ENCODE measurements around the gene ROBO3.

Gene ROBO3, protein sequence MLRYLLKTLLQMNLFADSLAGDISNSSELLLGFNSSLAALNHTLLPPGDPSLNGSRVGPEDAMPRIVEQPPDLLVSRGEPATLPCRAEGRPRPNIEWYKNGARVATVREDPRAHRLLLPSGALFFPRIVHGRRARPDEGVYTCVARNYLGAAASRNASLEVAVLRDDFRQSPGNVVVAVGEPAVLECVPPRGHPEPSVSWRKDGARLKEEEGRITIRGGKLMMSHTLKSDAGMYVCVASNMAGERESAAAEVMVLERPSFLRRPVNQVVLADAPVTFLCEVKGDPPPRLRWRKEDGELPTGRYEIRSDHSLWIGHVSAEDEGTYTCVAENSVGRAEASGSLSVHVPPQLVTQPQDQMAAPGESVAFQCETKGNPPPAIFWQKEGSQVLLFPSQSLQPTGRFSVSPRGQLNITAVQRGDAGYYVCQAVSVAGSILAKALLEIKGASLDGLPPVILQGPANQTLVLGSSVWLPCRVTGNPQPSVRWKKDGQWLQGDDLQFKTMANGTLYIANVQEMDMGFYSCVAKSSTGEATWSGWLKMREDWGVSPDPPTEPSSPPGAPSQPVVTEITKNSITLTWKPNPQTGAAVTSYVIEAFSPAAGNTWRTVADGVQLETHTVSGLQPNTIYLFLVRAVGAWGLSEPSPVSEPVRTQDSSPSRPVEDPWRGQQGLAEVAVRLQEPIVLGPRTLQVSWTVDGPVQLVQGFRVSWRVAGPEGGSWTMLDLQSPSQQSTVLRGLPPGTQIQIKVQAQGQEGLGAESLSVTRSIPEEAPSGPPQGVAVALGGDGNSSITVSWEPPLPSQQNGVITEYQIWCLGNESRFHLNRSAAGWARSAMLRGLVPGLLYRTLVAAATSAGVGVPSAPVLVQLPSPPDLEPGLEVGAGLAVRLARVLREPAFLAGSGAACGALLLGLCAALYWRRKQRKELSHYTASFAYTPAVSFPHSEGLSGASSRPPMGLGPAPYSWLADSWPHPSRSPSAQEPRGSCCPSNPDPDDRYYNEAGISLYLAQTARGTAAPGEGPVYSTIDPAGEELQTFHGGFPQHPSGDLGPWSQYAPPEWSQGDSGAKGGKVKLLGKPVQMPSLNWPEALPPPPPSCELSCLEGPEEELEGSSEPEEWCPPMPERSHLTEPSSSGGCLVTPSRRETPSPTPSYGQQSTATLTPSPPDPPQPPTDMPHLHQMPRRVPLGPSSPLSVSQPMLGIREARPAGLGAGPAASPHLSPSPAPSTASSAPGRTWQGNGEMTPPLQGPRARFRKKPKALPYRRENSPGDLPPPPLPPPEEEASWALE (N-terminal part only)

DNA sequence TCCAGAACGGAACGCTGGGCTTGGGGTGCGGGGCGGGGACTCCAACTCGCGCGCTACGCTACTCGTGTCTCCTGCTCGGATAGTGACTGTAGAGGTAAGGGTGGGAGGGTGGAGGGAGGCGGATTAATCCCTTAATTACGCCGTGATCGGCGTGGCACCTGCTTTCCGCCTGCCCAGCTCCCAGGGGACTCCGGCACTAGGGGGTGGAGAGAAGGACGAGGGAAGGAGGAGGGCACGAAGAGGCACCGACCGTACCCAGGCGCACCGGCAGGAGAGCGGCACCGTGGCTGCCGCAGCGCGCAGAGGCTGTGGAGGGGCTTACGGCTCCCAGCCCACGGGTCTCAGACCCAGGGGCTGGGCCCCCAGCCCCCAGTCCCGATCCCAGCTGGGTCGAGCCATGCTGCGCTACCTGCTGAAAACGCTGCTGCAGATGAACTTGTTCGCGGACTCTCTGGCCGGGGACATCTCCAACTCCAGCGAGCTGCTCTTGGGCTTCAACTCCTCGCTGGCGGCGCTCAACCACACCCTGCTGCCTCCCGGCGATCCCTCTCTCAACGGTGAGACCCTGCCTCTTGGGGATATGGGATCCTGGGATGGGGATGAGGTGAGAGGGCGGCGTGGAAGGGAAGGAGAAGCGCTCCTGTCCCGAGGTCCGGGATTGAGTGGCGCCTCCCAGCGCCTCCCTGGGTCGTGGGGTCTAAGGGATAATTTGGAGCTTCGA, at the start of gene ROBO3:
TSS of gene ROBO3 (plus strand) at position 252 of the 721 bp plus-strand sequence. CDS start at position 398, 146 bp downstream.
- no peak for DNase-seq (ENCODE audit: low spot score)

DNA sequence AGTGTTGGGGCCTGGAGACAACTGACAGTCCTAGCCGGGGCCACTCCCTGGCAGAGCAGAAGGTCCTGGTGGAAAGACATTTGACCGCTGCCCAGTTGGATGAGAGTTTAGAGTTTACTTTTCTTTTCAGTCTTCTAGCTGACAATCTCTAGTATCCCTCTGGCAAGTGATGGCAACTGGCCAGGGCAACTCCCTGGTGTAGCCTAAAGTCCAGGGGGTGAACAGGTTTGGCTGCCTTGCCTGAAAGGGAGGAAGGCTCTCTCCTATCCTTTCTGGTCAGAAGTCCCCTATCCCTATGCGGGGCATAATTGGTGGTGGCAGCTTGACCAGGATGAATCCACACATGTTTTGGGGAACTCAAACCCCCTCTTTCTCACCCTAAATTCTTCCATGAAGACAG, 48.2 kb upstream of the ROBO3 start:
- no peak for DNase-seq (ENCODE audit: low spot score)

DNA sequence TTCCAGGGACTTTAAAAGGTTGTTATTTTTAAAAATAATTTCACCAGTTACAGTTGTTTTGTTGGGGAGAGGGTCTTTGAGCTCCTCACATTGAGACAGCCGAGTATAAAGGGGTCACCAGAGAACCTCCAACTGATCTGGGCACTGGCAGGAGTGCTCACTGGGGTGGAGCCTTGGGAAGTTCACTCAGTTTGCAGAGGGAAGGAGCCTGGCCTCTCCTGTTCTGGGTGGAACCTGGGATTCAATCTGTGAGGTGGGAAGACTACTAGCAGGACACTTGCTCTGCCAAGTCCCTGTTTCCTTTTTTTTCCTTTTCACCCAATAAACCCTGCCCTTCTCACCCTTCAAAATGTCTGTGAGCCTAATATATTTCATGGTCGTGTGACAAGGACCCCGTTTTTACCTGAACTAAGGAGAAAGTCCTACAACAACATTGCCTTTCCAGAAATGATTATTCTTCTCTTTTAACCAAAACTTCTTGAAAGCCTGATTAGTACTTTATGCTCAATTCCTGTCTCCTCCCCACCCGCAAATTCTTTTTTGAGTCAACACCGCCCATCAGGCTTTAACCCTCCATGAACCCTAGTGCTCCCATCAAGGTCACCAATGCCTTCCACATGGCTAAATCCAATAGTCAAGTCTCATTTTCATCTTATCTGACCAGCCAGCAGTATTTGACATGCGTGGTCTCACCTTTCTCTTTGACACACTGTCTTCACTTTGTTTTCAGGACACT, 43.1 kb upstream of the ROBO3 start:
- DNase-seq (ENCODE audit: low spot score) = no peak

DNA sequence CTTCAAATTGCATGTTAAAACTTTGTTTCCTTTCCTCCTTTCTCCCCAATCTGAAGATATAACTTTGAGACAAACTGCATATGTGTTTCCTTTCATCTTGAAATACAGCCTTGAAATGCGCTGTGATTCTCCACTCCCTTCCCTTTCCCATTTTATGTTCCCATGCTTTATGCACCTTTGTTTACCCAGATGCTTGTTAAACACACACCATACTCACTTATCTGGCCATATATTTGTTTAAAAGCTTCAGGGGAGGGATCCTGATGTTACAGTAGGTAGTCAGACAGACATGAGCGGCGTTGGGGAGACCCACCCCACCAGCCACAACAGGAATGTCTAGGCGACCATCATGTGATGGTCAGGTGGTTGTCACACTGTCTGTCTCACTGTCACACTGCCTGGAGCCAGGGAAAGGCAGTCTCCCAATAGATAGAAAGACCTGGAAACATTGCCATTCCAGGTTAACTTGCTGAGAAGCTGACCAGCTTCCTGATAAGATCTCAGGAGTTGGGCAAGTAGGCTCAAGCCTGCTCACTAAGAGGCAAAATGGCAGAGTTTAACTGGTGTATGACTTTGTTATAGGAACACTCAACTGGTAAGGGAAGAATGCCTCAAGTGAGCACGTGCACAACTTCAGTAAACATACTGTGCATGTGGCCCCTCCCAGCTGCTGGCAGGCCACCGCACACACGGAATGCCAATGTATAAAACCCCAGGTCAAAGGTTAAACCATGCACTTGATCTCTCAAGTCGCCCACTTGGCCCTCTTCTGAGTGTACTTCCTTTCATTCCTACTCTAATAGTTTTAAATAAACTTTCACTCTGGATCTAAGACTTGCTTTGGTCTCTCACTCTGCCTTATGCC, 41.5 kb upstream of the ROBO3 start:
- no peak for DNase-seq (ENCODE audit: low spot score)

DNA sequence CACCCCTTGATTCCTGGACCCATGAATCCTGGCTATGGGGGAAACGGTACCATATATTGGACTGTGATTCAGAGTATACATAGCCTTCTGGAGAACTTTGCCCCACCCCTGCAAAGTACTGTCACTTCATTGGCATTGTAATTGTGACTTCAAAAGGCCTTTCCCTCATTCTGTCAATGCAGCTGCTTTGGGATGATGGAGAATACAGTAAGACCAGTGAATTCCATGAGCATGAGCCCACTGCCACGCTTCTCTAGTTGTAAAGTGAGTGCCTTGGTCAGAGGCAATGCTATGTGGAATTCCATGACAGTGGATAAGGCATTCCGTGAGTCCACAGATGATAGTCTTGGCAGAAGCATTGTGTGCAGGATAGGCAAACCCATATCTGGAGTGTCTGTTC, 39.4 kb upstream of the ROBO3 start:
- DNase-seq (ENCODE audit: low spot score) = no peak

DNA sequence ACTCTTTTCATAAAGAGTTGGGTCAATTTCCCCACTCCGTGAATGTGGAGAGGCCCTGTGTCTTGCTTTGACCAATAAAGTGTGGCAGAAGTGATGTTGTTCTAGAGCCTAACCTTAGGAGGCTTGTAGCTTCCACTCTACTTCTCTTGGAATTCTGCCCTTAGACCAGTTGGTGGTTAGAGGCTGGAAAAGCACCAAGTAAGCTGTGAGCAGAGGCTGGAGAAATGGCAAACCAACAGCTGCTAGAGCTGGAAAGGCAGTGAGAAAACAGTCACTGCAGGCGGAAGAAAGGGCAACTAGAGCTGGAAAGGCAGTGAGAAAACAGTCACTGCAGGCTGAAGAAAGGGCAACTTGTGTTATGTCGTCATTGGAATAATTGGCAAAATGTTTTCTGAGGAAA, 35.2 kb upstream of the ROBO3 start:
- DNase-seq (ENCODE audit: low spot score) = peak; percentile 15

DNA sequence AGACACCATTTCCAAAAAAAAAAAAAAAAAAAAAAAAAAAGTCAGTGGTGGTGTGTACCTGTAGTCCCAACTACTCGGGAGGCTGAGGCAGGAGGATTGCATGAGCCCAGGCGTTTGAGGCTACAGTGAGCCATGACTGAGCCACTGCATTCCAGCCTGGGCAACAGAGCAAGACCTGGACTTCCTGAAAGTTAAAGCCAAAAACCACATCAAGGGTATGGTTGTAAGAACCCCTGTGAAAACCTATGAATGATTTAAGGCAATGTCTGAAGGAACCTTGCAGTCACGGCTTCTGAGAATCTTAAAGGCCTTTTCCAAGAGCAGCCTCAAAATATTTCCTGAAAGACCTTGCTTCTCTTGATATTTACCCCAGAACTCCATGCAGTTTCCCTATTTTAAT, 34.5 kb upstream of the ROBO3 start:
- DNase-seq (ENCODE audit: low spot score) = no peak

DNA sequence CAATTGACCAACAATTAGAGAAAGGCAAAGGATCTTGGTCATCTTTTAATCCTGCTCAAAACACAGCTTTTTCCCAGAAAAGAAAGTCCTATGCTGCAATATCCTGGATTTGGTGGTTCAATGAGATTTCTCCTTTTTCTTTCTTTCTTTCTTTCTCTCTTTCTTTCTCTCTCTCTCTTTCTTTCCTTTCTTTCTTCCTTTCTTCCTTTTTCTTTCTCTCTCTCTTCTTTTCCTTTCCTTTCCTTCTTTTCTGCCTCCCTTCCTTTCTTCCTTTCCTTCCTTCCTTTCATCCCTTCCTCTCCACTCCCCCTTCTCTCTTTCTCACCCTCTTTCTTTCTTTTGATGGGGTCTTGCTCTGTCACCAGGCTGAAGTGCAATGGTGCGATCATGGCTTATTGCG, 33.3 kb upstream of the ROBO3 start:
- no peak for DNase-seq (ENCODE audit: low spot score)

DNA sequence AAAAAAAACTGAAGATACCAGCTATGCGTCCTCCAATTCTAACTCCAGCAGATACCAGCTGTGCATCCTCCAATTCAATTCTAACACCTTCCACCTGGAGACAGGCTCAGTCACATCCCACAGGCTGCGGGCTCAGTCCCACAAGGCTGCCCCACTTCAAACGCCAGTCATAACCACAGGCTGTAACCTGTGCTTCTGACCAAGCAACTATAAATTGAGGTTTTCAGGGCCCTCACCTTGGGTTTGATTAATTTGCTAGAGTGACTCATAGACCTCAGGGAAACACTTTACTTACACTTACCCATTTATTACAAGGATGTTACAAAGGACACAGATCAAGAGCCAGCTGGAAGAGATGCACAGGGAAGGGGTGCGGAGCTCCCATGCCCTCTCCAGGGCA, 32.7 kb upstream of the ROBO3 start:
- no peak for DNase-seq (ENCODE audit: low spot score)

DNA sequence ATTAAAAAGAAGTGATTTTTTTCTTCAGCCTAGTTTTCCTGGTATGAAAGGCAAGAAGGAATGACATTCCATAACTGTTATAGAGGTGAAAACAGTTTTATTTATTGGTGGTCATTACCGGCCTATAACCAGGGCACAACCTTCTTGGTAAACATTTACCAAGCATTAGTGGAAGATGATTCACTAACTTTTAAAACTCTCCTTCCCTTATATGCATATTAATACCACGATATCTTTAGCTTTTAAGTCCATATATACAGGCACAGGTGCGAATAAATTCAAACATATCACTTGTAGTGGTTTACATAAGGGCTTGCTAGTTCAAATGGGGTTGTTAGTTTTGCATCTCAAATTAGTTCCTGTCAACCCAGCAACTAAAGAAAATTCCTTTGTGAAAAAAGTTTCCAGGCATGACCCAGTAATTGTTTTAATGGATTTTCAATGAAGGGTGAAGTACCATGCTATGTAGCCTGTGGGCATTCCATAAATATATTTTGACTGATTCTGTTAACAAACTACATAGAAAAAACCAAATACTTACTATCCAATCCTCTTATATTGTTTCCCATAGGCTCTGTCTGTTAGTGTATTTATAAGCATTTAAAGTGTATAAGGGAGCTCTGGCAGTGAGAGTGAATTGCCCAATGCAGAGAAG, 30.6 kb upstream of the ROBO3 start:
- no peak for DNase-seq (ENCODE audit: low spot score)

DNA sequence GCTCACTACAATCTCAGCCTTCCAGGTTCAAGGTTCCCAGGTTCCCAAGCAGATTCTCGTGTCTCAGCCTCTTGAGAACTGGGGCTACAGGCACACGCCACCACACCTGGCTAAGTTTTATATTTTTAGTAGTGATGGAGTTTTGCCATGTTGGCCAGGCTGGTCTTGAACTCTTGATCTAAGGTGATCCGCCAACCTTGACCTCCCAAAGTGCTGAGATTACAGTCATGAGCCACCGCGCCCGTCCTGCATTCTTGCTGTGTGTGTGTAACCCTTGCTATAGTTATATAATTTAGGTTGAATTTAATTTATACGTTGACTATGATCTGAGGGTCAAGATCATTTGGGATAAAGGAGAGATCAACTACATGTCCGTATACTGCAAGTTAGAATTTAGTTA, 29.3 kb upstream of the ROBO3 start:
- no peak for DNase-seq (ENCODE audit: low spot score)

DNA sequence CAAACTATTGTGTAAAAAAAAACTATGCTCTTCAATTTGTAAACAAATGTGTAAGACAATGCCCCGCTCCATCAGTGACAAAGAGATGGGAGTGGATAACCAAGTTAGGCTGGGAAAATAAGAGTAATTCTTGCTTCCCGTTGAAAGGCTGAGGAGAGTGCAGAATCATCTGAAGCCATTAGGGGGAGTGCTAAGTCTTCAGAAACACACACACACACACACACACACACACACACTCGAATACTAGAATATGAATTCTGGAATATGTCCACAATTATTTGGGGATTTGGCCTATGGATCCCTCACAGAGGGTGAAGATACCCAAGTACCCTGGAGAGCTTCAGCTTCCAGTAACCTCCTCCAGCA, 27.8 kb upstream of the ROBO3 start:
- peak; percentile 71 for DNase-seq (ENCODE audit: low spot score)

DNA sequence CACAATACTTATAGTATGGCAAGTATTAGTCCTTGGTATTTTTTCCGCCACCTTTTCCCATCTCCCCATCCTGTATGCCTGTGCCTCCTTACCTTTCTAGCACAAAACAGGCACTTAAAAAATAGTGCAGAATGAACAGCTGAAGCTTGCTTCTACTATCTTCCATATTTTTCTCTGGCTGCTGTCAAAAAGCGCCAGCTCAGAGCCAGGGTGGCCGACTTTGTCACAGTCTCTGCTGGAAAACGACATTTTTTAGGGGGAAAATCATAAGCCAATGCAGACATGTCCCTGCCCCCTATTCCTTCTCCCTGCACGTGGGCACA, 26.5 kb upstream of the ROBO3 start:
- DNase-seq (ENCODE audit: low spot score) = no peak

DNA sequence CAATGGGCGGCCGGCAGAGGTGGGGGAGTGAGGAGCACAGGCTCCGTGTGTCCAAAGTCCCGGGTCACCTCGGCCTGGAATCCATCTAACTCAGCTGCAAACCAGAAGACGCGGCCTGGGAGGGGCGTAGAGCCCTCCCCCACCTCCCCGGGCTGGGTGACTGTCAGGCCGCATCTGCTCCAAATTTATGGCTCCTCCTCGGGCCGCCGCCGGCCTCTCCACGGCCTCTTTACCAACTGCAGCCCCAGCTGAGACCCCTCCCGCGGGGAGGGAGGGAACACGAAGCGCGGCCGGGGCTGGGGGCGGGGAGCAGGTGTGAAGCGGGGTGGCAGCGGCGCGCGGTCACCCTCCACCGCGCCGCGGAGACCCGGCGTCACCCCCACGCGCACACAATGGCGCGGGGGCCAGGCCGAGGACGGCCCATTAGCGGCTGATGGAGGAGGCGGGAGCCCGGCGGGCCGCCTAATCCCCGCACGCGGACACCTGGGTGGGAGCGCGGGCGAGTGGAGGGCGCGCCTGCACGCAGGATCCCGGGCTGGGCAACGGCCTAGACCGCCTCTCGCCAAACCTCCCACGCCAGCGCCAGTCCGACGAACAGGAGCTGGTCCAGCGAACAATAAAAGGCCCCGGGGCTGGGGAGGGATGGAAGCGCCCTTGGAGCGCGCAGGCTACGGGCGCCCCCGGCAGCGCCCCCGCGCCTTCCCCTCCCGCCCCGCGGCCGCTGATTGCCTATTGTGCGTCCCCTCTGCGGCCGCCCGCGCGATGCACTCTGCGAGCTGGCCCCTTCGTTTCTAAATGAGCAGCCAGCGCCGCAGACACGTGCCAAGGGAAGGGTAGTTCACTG, 25.9 kb upstream of the ROBO3 start:
- DNase-seq (ENCODE audit: low spot score) = peak; percentile 36

DNA sequence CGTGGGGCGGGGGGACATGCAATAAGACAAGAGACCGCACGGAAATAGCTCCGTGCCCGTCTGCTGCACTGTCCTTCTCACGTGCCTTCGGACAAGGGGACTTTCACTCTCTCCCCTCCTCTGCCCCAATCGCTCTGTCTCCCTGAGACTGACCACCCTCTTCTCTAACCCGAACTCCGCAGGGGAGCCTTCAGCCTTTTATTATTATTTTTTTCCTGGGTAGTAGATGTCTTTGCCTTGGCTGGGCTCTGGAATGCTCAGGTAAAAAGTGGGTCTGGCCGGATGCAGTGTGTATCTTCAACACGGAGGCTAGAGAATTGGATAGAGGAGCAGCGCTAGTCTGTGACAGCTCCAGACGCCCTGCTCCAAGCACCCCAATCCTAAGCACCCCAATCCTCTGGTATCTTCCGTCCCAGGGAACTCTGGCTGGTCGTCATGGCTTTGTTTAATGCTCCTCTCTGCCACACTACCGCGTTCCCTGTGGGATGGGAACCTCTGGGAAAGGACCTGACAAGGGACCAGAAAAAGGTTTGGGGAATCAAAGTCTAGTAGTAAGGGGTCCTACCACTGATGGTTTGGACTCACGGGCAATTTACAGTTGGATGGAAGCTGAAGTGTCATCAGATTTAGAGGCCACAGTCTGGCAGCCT, 25.1 kb upstream of the ROBO3 start:
- DNase-seq (ENCODE audit: low spot score) = no peak

DNA sequence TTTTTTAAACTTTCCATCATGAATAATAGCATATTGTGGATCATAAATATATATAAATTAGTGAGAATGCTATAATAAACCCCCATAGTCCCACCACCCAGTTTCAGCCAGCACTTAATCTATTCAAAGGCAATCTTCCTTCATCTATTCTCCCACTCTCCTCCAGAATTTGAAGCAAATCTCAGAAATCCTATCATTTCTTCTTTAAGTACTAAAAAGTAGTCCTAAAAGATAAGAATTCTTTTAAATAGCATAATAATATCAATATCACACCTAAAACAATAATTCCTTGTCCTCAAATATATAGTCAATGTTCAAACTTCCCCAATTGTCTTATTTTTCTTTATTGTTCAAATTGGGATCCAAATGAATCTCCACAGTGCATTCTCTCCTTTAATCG, 24.6 kb upstream of the ROBO3 start:
- DNase-seq (ENCODE audit: low spot score) = no peak

DNA sequence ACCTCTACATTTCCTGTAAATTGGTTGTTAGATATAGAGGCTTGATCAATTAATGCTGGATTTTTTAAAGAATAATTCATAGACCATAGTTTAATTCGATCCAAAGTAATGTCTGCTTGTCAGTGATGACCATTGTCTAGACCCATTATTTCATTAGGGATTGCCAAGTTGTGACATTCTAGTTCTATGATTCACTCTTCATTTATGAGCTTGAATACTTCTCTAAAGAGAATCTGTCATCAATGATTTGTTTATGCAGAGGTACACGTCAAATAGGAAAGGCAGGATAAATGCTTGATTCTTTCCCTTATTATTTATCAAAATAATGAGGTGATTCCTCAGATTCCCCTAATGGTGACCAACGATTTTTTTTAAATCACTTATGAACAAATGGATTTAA, 24.0 kb upstream of the ROBO3 start:
- DNase-seq (ENCODE audit: low spot score) = no peak

DNA sequence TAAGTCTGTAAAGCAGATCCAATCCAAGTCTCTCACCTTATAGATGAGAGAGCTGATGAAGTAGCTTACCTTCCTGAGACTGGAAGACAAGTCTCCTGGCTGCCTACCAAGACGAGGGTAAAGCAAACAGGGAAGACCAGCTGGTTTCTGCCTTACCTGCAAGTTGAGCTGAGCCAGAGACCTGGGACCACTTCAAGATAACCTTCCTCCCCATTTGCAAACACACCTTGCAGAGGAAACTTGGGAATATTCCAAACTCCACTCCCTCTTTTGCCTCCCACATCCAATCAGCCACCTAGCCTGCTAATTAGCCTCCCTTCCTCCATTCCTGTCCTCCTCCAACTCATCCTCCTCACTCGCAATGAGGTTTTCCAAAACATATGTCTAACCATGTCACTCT, 23.4 kb upstream of the ROBO3 start:
- no peak for DNase-seq (ENCODE audit: low spot score)

Data from AG20443 (cell line).